Transverse colon (tissue), 3 donors: ENCODE data around the gene TEX261.

Experiments
- CTCF ChIP-seq, 5 experiments: fragments of 200-600 bp in 3 of 5; fragments of 450-650 bp in 2 of 5; sonication (generic) in 3 of 5; IDR thresholded peaks; 1 replicate in 2 of 5; 2 replicates in 3 of 5; pipeline ENCODE4 v1.5.1; 2016 to 2017; ENCODE audit warnings: antibody characterized with exemption in 5 of 5, inconsistent platforms in 3 of 5, mild to moderate bottlenecking in 2 of 5, moderate library complexity in 1 of 5
- EP300 ChIP-seq: sonication (generic); formaldehyde crosslinking; IDR thresholded peaks from one replicate; pipeline ENCODE4 v1.6.1; 2017; ENCODE audit warnings: antibody characterized with exemption, low read depth

DNA sequence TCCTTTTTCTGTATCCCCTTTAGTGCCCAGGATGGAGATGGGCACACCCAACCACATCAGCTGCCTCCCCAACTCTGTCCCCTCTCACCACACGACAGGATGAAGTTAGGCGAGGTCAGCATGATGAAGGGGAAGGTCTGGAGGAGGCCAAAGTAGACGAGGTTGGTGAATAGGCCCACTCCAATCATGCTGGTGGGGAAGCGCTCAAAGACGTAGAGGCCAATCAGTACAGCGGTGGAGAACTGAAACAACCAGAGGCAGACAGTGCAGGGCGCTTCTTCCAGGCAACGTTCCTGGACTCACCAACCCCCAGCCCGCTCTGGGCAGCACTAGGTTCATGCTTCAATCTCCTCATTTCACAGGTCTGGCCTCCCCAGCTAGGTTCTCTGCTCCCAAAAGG is 2.9 kb downstream of the TEX261 start:
- TF ChIP-seq CTCF (IDR thresholded peaks at IDR 0.05) (no peak), EP300 (no peak)
